ENCODE measurements around the gene DPP10.

DPP10 gene

DNA sequence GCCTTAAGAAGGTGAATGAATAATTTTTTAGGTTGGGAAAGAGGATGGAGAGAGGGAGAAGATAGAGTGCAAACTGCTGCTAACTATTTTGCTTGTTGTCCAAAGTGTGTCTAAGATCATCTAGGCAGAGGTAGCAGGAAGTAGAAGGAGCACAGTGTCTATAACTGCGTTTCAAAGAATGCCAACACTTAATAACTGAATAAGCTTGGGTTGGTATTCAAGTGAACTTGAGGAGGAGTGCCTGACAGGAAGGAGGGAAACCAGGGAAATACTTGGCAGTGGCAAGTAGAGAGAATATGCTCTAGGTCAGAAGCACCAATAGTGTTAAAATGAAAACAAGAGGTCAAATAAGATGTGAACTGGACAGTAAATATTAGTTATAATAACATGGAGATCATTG is 155.9 kb downstream of the DPP10 start:
- H3K27ac ChIP-seq = no peak overlapping the region
- TF ChIP-seq, protein P1, sequence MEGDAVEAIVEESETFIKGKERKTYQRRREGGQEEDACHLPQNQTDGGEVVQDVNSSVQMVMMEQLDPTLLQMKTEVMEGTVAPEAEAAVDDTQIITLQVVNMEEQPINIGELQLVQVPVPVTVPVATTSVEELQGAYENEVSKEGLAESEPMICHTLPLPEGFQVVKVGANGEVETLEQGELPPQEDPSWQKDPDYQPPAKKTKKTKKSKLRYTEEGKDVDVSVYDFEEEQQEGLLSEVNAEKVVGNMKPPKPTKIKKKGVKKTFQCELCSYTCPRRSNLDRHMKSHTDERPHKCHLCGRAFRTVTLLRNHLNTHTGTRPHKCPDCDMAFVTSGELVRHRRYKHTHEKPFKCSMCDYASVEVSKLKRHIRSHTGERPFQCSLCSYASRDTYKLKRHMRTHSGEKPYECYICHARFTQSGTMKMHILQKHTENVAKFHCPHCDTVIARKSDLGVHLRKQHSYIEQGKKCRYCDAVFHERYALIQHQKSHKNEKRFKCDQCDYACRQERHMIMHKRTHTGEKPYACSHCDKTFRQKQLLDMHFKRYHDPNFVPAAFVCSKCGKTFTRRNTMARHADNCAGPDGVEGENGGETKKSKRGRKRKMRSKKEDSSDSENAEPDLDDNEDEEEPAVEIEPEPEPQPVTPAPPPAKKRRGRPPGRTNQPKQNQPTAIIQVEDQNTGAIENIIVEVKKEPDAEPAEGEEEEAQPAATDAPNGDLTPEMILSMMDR (conservative IDR thresholded peaks at IDR 0.05) = no peak
- no peak for TF ChIP-seq ZFX (IDR thresholded peaks at IDR 0.05)

DNA sequence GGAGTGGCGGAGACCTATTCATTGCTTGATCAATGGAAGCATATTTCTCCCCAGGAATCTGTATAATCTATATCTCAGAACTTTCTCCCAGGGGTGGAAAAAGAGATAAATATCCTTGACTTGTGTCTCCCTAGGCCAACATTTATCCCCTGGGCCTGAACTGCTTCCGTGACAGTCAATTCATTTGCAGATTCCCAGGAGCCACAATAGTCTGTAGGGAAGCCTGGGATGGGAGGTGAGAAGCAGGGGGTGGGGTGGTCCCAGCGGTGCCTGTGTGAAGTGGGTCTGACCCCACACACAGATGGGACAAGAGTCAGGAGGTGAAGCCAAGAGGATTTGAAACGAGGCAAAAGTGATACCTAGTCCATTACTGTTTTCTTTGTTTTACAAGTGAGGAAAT is 166.8 kb downstream of the DPP10 start:
- TF ChIP-seq, protein P1 (conservative IDR thresholded peaks at IDR 0.05) = no peak
- TF ChIP-seq ZFX (IDR thresholded peaks at IDR 0.05) = no peak
- no peak overlapping the region for H3K27ac ChIP-seq

DNA sequence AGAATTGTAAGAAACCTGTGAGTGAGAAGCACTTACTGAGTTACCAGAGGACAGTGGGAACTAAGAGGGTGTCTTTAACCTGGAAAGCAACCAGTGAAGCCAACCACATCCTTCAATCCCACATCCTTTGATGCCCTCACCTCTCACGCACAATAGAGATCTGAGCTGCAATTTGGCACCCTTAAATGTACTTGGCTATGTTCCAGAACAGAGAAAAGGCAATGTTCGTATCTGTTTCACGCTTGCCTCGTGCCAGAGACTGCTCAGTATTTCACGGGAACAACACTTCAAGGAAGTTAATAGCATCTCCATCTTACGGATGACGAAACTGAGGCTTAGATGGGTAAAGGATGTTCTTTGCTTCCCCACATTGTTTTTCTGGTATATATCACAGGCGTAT is 167.4 kb downstream of the DPP10 start:
- TF ChIP-seq, protein P1 (conservative IDR thresholded peaks at IDR 0.05) = no peak
- TF ChIP-seq ZFX (IDR thresholded peaks at IDR 0.05) = no peak
- no peak overlapping the region for H3K27ac ChIP-seq

DNA sequence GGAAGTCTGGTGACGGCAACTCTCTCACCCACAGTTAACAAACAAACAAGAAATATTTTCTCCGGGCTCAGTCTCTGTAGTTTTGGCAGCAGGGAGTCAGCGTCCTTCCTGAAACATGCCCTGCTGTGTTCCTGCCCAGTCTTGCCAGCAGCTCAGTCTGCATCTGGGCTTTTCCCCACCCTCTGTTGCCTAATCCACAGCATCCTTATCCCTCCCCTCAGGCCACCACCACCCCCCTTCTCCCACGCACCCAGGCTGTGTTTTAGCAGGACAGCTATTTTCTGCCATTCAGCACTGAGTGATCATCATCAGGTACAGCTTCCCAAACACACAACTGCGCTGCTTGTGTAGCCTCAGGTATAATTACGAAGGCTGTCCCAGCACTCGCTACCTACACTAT is 168.2 kb downstream of the DPP10 start:
- TF ChIP-seq ZFX (IDR thresholded peaks at IDR 0.05) = no peak
- TF ChIP-seq, protein P1 (conservative IDR thresholded peaks at IDR 0.05) = no peak
- H3K27ac ChIP-seq = no peak overlapping the region

DNA sequence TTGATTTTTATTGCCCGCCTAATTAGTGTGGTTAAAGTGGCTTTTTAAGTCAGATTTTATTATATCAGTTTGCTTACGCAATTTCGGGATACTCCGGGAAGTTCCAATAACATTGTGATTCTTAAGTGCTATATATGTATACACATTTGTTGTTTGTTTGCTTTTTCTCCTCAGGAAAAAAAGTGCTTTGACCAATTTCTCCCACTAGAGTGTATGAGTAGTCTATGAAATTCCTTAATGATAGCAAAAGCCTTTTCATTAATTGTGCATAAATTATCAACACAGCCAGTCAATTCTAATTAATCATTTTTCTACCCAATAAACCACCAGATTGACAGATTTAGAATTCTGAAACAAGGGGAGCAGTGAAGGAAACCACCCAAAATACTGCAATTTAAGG is 172.2 kb downstream of the DPP10 start:
- TF ChIP-seq, protein P1 (conservative IDR thresholded peaks at IDR 0.05) = peak; percentile 51
- no peak for TF ChIP-seq ZFX (IDR thresholded peaks at IDR 0.05)
- no peak overlapping the region for H3K27ac ChIP-seq

DNA sequence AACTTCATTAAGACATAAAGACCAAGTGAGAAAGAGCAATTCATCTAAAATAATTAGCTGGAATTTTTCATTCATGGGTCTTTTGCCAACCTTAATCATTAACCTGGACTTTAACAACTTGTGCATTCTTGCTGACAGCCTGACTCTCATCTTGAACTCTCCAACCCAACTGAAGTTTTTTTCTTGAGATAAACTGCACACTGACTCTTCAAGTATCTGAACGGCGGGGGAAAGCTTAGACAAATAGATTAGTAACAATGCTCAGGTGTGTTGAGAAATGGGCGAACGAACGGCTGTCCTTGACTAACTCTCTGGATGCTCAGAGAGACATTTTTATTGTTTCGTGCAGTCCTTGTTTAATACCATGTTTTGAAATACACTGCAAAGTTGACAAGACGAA is 186.0 kb downstream of the DPP10 start:
- TF ChIP-seq ZFX (IDR thresholded peaks at IDR 0.05) = no peak
- TF ChIP-seq, protein P1 (conservative IDR thresholded peaks at IDR 0.05) = no peak
- no peak overlapping the region for H3K27ac ChIP-seq

DNA sequence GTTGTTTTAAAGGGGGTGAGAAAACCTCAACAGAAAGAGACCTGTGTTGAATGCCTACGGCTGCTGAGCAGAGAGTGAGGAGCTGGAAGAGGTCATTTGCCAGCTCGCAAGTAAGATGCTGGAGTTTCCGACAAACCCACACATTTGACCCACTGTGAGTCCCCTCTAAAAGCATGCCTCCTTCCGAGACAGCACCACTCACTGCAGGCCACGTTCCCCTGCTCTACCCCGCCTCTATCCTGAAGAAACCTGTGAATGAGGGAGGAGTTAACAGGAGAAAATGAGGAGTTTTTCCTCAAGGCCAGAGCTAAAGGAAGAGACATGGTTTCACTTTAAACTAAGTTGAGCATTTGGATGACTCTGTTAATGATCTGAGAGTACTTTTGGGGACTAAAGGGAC is 188.7 kb downstream of the DPP10 start:
- H3K27ac ChIP-seq = no peak overlapping the region
- no peak for TF ChIP-seq ZFX (IDR thresholded peaks at IDR 0.05)
- TF ChIP-seq, protein P1 (conservative IDR thresholded peaks at IDR 0.05) = no peak

Data from C4-2B (cell line).